HG02678 (cell line): ENCODE measurements around the gene ROR1.
"Not testable (repeated sequence)": the region's sequence is repeated elsewhere in the genome, so short reads cannot be mapped to it uniquely, and the experiment has no call there.

ENCODE experiments used
- ATAC-seq: cut with Tn5 transposase; IDR thresholded peaks from one replicate; pipeline ENCODE4 v1.9.1; 2021; ENCODE audit warnings: mild to moderate bottlenecking, moderate library complexity; ENCODE audit not compliant: unreplicated experiment

Gene ROR1

DNA sequence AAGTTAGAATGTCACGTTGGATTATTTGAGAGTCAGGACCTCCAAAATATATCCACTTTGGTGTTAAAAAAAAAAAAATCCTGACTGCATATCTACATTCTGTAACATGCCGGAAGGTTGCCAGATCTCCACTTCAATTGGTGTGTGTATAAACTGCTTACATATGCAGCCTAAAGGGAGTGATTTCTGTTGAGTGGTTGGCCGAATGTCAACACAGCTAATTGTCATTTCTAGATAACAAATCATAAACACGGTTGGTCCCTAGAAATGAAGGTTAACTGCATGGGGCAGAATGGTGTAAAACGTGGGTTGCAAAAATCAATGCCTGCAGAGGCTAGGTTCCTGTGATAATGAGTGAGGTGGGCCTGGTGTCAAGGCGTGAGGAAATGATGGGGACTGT, 15.0 kb upstream of the ROR1 start:
- no peak for ATAC-seq

DNA sequence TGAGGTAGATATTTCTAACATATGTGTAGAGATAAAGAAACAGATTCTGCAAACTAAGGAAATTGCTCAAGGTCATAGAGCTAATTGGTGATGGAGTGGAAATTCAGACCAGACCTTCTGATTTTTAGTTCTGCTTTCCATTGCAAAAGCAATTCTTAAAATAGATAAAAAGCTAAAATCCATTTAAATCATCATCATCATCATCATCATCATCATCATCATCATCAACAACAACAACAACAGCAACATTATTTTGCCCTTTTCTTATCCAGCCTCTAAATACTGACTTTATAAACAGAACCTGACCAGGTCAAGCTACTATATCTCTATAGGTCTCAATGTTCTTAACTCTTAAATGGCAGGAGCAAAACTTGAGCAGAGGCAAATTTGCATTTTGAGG, 14.0 kb upstream of the ROR1 start:
- ATAC-seq = no peak

DNA sequence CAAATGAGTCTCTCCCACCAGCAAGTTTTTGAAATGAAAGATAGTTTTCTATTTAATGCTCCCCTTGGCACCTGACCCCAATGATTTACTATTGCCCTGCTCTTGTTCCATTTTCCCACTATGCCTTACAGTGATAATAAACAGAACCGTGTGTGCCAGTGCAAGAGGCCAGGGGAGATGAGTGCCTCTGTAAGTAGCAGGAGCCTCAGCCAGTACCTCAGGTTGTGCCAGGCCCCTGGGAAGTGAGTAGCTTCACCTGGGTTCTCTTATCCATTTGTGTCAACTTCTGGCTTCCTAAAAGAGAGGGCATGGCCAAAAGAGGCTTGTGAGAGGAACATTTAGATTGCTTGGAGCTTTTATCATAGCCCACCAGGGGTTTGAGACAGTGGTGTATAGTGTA, 3.4 kb upstream of the ROR1 start:
- ATAC-seq = no peak

DNA sequence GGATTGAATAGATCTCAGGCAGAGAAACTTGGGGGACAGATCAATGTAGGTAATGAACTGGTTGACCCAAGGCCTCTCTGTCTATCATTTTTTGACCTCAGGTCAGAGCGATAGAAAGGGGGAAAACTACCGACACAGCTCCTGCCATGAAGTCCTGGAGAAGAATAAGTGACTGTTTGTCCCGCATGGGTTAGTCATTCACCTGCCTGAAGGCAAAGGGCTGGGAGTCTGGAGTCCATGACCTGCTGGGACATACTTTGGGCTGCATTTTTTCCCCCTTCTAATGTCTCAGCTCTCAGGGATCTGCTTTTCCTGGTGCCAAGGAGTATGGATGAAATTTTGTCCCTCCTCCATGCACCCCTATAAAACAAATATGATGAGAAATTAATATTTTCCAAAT, 1.6 kb upstream of the ROR1 start:
- no peak for ATAC-seq

DNA sequence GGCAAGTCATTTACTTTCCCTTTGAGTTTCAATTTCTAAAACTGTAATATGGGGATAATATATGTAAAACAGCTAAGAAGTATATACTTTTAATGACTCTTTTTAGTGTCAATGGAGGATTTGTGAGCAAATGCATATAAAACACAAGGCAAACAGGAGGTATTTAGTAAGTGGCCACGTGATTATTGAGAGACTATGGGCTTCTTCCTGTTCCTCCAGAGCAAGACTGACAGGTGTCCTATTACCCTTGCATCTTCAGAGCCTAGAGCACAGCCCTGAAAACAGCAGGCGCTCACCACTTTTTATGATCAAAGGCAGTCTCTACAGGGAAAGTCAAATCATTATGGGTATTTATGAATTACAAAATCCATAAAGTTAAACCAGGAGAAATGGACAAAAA, 941 bp upstream of the ROR1 start:
- no peak for ATAC-seq

DNA sequence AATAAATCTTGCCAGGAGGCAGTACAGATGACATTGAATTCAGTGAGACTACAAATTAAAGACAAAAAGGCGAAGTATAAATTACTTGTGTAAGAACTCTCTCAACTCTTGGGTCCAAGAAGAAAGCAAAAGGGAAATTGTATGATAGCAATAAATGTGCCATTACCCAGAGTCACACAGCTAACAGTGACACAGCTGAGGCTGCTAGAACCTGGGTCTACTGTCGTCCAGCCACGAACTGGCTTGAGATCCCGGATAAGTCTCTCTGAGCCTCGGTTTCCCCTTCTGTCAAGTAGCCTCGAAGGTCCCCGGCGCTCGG, 362 bp upstream of the ROR1 start:
- peak; percentile 26 for ATAC-seq

DNA sequence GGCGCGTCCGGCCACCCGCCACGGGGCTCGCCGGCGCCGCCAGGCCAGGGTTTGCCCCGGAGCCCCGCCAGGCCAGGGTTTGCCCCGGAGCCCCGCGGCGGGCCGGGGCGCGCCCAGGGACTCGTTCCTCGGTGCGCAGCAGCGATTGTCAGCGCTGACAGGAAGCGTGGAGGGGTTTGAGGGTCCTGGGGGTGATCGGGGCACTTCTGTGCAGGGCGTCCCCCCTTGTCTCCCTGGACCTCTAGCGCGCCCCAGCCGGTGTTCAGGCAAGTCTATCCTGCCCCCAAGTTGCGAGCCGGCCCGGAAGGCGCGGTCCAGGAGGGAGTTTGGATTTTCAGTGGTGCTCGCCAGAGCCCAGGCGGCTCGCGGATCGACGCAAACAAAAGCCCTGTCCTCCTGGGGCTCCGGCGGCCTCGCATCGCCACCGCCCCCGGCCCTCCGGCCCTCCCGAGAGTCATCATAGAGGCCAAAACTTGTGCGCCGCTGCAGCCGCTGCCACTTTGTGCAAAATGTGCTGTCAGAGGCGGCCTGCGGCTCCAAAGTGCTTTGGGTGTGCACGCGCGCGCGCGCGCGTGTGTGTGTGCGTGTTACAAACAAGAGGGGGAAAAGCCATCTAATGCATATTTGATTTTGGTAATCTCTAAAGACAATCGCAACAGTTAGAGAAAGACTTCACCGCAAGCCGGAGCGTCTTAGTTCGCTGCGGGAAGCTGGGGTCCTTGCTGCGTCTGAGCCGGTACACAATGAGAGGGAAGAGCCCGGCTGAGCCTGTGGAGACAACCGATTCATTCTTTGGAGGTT, 1.0 kb downstream of the ROR1 start:
- peak; percentile 13 for ATAC-seq

DNA sequence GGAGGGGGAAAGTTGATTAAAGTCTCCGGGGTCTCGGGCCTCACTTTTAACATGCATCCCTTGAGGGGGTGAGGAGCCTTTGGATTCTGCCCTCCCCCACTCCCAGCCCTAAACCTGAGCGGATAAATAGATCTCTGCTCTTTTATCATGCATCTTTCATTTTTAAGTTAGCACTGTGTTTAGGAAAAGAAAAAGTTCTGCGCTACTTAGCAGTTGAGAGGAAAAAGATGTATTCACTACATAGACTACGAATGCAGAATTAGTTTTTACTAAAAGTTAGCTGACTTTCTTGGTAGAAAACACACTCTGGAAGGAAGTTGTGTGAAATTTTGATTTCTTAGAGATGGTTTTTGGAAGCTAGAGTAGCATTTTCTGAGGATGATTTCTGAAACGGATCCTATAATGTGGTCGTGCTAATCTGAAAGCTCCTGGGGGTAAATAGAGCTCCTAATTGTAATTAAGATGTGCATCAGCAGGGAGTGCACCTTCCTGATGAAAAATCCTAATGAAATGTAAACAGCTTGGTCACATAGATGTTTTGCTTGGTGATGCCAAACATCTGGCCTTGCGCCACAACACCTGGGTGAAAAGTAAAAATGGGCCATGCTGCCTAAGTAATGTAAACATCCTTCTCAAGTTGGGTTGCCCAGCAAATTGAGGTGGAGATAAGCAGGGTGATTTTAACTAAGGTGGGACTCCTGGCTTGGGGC, 1.8 kb downstream of the ROR1 start:
- no peak for ATAC-seq

DNA sequence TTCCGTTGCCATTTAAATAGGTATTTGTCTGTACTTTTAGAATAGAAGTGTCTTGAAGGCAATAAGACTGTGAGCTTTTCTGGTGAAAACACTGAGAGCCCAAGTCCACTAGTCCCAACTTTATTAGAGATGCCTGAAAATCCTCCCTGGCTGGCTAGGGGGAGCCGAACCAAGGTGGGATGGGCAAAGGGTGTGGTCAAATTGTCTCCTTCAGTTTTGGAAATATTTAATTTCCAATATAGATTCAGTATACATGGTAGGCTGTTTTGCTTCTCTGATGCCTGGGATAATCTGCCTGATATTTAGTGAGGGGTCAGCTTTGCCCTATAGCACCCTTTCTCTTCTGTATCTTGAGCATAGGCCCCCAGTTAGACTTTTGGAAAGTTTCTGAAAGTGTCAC, 3.5 kb downstream of the ROR1 start:
- ATAC-seq = no peak

DNA sequence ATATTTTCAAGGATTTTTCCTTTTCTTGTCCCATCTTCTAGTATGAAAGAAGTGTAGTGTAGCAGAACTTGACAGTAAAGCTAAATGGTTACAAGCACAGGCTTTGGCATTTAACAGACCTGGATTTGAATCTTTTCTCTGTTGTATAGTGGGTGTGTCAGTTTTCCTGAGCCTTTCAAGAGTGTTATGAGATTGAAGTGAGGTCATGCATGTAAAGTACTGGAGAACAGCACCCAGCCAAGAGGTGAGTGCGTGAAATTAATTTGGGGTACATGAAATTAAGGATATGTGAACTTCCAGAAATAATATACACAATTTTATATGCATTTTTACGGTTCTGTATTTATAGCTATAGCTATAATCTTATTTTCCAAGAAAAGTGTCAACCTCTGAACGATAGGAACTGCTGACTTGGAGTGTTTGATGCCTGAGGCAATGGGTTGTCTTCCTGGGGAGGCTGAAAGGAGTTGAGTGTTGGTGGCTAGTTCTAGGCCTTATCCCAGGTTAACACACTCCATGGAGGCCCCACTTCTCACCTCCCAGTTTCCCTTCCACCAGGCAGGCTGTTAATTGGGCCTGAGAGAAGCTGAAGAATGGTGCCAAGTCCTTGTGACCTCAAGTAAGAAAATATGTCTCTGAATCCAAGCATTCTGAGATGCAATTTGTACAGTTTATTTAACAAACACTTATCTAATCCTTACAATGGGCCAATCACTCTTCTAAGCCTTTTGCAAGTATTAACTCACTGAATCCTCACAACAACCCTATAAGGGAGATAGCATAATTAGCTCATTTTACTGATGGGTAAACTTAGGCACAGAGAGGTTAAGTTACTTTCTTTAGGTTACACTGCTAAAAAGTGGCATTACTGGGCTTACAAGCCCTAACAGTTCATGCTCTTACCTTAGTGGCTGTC, 4.4 kb downstream of the ROR1 start:
- ATAC-seq = no peak

DNA sequence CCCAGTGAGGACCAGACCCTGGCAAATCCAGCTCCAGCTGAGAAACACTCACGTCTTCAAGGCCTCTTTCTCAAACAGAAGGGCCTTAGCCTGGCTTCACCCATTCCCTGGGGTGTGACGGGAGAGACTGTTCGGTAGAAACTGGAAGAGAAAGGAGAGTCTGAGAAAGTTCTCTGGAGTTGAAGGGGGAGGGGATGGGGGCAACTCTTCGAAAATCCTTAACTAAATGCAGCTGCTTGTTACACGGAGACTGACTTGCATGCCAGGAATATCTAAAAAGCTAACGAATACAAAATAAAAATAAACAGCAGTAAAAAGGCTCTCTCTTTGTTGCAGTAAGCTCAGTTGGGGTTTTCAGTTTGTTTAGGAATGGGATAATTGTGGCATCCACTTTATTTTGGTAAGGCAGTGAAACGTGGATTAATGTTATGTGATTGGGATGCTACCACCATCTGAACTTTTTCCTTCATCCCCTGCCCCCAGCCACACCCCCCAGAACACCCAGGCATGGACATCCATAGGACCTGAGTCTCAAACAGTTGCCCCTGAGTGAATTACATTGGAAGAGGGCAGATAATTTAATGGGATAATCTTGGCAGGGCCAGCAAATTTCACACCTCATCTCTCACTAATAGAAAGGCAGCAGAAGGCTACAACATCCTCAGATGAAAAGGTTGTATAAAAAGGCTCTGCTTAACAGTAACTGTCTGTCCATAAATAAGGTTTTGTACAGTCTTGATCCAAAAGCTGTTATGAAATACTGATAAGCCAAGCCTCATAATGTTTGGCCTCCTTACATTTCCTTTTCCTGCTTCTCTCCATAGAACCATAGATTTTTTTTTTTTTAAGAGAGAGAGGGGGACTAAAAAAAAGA, 5.8 kb downstream of the ROR1 start:
- ATAC-seq = no peak

DNA sequence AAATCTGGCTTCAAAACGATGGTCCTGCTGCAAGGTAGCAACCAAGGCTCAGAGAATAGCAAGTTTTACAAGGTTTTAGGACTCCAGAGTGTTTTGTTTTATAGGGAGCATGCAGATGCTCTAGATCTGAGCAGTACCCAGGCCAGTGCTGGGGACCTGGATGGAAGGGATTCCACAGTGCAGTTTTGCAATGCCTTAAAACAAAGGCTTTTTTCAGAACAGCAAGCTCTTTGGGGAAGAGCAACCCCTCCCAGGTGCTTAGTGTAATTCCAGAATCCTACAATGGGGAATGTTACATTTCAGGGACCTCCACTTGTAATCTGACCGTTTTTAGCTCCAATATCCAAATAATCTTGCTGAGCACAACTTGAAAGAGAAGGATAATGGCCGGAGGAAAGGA, 6.7 kb downstream of the ROR1 start:
- no peak for ATAC-seq

DNA sequence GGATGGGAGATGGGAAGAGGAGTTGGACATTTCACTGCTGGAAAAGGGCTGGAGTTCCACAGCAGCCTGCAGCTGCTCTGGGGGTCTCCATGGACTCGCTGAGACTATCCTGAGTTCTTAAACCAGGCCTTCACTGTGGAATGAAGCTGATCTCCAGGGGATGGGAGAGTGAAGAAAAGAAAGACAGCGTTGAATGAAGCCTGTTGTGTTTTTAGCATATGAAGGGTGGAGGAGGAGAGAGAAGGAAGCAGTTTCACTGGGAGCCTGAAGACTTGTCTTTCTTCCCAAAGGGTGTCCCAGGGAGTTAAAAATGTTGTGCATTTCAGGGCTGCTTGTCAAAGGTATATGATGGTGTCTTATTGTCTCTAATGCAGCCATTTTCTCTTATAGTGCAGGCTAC, 9.2 kb downstream of the ROR1 start:
- no peak for ATAC-seq

DNA sequence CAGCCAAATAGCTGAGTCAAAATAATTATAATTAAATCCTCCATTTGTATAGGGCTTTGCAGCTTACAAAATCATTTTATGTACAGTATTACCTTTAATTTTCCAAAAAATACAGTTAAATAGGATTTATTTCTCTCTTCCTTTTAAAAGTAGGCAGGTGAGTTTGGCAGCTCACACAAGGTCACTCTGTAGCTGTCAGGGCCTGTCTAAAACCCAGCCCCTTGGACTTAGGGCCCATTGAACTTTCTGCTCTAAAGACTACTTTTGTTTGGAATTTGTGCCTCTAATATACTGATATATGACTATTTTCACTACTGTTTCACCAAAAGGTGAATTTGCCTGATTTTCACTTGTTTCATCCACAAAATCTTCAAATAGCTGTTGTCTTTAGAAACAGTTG, 10.3 kb downstream of the ROR1 start:
- ATAC-seq = no peak

DNA sequence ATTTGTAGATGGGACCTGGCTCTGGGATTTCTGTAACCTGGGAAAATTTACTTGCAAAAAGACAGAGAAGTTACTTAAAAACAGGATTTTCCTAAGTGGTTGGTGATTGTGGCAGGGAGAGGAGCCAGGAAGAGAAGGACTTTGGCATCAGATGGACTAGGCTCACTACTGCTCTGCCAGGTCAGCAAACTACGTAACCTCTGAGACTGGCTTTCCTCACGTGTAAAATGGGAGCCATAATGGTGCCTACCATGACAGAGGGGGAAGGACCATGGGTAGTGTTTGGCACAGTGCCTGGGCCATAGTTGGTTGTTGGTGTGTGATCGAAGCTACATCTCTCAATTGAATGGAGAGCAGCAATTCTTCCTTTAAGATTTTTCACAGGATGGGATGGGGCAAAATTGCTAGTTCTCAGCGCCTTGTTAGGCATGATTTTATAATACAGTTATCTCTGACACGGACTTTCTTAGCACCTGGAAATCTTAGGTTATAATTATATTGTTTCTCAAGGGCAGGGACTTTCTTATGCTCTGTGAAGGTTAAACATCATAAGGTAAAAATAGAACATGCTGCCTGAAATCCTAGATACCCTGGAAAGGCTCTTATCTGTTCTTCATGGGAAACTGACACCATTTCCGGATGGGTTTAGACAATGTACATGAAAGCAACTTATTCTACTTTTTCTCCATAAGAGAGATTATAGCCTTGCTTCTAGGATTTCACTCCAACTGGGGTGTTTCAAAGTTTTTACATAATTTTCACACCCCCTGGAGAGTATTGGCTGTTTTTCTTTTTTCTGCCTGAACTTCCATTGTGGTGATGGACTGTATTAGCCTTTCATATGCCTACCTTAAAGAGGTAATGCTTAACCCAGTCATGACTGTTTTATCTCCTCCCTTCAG, 10.9 kb downstream of the ROR1 start:
- ATAC-seq = no peak

DNA sequence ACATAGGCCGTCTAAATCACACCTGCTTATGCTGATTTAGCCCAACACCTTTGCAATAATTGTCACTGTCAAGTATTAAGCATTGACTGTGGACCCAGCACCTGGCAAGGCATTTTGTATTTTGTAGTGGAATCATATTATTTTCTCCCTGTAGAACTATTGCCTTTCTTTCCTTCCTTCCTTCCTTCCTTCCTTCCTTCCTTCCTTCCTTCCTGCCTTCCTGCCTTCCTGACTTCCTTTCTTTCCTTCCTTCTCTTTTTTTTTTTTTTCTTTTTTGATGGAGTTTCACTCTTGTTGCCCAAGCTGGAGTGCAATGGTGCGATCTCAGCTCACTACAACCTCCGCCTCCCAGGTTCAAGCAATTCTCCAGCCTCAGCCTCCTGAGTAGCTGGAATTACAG, 13.5 kb downstream of the ROR1 start:
- ATAC-seq = not testable (repeated sequence)

DNA sequence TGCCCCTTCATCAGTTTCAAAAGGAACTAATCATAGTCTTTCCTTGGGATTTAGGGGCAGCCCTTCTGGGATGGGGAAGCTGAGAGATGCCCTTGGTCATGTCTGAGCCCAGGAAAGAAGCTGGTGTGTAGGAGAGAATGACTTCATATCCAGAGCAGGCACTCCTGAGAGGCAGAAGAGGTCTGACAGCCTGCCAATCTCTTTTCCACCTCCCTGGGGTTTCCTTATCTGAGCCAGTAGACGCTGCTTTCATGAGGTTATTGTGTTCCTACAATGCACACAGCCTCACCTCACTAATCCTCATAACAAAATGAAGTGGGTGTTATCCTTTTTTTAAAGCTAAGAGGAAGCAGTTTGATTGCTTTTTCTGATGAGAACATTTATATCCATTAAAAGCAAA, 14.1 kb downstream of the ROR1 start:
- no peak for ATAC-seq

DNA sequence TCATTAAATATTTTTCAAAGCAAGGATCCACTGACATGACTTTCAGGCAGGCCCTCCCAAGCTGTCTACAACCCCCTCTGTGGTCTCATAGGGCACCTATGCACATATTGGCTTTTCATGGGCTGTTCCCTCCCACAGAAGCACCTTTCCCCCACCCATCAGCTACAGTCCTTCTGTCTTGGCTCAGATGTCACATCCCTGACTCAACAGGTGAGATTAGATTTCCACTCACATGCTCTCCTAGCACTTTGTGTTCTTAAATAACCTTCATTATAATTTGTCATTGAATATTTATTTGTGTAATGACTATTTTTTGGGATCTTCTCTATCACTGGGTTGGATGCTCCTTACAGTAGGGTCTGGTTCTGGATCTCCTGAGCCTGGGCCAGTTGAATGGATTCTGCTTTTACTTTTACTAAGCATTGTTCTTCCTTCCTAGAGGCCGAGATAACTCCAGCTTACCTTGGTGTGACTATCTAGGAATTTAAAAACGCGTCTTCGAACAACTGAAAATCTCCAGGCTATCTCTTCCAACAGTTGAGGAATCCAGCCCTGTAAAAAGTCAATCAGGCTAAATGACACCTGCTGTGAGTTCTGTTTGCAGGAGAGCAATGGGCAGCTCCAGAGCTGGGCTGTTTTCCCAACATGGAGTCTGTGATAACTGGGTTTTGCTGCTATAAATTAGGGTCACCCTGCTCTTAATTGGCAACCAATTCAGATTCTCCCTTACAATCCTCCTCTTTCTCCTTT, 16.2 kb downstream of the ROR1 start:
- ATAC-seq = no peak

DNA sequence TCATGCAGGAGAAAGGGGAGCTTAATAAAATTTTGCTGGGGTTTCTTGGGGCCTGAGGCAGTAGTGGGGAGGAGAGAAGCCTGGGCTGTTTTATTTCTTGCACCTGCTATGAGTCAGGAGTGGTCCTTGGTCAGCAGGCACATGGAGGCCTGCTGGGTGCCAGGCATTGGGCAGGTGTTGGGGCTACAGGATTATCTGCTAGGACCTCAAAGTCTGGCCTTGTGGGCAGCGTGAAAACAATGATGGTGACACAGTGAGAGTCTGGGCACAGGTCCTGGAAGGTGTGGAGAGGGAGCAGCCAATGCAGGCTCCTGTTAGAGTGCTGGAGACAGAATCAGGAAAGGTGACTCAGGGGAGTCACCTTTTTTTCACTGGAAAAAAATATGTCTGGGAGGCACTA, 17.2 kb downstream of the ROR1 start:
- ATAC-seq = no peak
